ENCODE data around the gene TBC1D17. TPM values are rescaled to one million over a fixed set of nuclear protein-coding genes. Genes with fewer than 3 reads are reported as not detected.
A peak's percentile ranks its signal among the peaks of the same experiment; 100 is the strongest.

The TBC1D17 gene
- total RNA-seq, 1 donor from 2014 or later, result 36.8 TPM

GRCh38 chr19:49872245-49873128, 5.0 kb upstream of the TBC1D17 start:
- DNase-seq (ENCODE audit: low spot score), result no peak
- Mint-ChIP-seq H3K4me3 (ENCODE audit: unreplicated experiment) (peak overlapping the region; percentile 79), H3K4me1 (ENCODE audit: unreplicated experiment) (peaks cover 24% of the 10 kb centered on the region), H3K36me3 (ENCODE audit: low read depth, unreplicated experiment) (peaks cover 5% of the 10 kb centered on the region), H3K27ac (ENCODE audit: unreplicated experiment) (peak overlapping the region; percentile 52), H3K9me3 (ENCODE audit: unreplicated experiment) (no peaks in the 10 kb centered on the region), H3K27me3 (ENCODE audit: unreplicated experiment) (peaks cover 26% of the 10 kb centered on the region)
- no peak for TF ChIP-seq CTCF (IDR thresholded peaks at IDR 0.05; ENCODE audit: unreplicated experiment)

- Mint-ChIP-seq H3K27me3 (ENCODE audit: unreplicated experiment) (peaks cover 25% of the 10 kb centered on the region), H3K27ac (ENCODE audit: unreplicated experiment) (no peak overlapping the region), H3K36me3 (ENCODE audit: low read depth, unreplicated experiment) (peaks cover 5% of the 10 kb centered on the region), H3K9me3 (ENCODE audit: unreplicated experiment) (no peaks in the 10 kb centered on the region), H3K4me1 (ENCODE audit: unreplicated experiment) (peaks cover 26% of the 10 kb centered on the region), H3K4me3 (ENCODE audit: unreplicated experiment) (no peak overlapping the region)
- no peak for DNase-seq (ENCODE audit: low spot score)
- TF ChIP-seq CTCF (IDR thresholded peaks at IDR 0.05; ENCODE audit: unreplicated experiment), result no peak
Observed at GRCh38 chr19:49873129-49873521, 4.4 kb upstream of the TBC1D17 start.

- peaks cover 32% of the 10 kb centered on the region for H3K4me1 Mint-ChIP-seq (ENCODE audit: unreplicated experiment)
- no peak for TF ChIP-seq CTCF (IDR thresholded peaks at IDR 0.05; ENCODE audit: unreplicated experiment)
- H3K36me3 Mint-ChIP-seq (ENCODE audit: low read depth, unreplicated experiment), result peaks cover 6% of the 10 kb centered on the region
- H3K27ac Mint-ChIP-seq (ENCODE audit: unreplicated experiment), result peak overlapping the region; percentile 48
- H3K9me3 Mint-ChIP-seq (ENCODE audit: unreplicated experiment), result no peaks in the 10 kb centered on the region
- H3K4me3 Mint-ChIP-seq (ENCODE audit: unreplicated experiment), result peak overlapping the region; percentile 56
- no peak for DNase-seq (ENCODE audit: low spot score)
- peaks cover 26% of the 10 kb centered on the region for H3K27me3 Mint-ChIP-seq (ENCODE audit: unreplicated experiment)
Observed at GRCh38 chr19:49873834-49874233, 3.7 kb upstream of the TBC1D17 start.

GRCh38 chr19:49874503-49875157, 2.9 kb upstream of the TBC1D17 start:
- no peaks in the 10 kb centered on the region for H3K9me3 Mint-ChIP-seq (ENCODE audit: unreplicated experiment)
- H3K27ac Mint-ChIP-seq (ENCODE audit: unreplicated experiment), result peak overlapping the region; percentile 24
- peaks cover 27% of the 10 kb centered on the region for H3K27me3 Mint-ChIP-seq (ENCODE audit: unreplicated experiment)
- no peak for DNase-seq (ENCODE audit: low spot score)
- no peak for TF ChIP-seq CTCF (IDR thresholded peaks at IDR 0.05; ENCODE audit: unreplicated experiment)
- peaks cover 13% of the 10 kb centered on the region for H3K36me3 Mint-ChIP-seq (ENCODE audit: low read depth, unreplicated experiment)
- peaks cover 36% of the 10 kb centered on the region for H3K4me1 Mint-ChIP-seq (ENCODE audit: unreplicated experiment)
- H3K4me3 Mint-ChIP-seq (ENCODE audit: unreplicated experiment), result peak overlapping the region; percentile 56

- no peak for DNase-seq (ENCODE audit: low spot score)
- Mint-ChIP-seq H3K27me3 (ENCODE audit: unreplicated experiment) (peaks cover 26% of the 10 kb centered on the region), H3K9me3 (ENCODE audit: unreplicated experiment) (no peaks in the 10 kb centered on the region), H3K27ac (ENCODE audit: unreplicated experiment) (no peak overlapping the region), H3K4me3 (ENCODE audit: unreplicated experiment) (no peak overlapping the region), H3K36me3 (ENCODE audit: low read depth, unreplicated experiment) (peaks cover 13% of the 10 kb centered on the region), H3K4me1 (ENCODE audit: unreplicated experiment) (peaks cover 35% of the 10 kb centered on the region)
- no peak for TF ChIP-seq CTCF (IDR thresholded peaks at IDR 0.05; ENCODE audit: unreplicated experiment)
Observed at GRCh38 chr19:49875177-49875576, 2.3 kb upstream of the TBC1D17 start.

Measured in endothelial cell (in vitro differentiated cells).